HG03457 (cell line): ENCODE results near the gene RASA3.

Source experiments
- ATAC-seq: cut with Tn5 transposase; IDR thresholded peaks from one replicate; pipeline ENCODE4 v1.9.1; 2021; ENCODE audit warnings: moderate number of reproducible peaks; ENCODE audit not compliant: unreplicated experiment

Gene RASA3

GRCh38 chr13:114059428-114059827 lies 73.0 kb downstream of the RASA3 start:
- no peak for ATAC-seq

DNA sequence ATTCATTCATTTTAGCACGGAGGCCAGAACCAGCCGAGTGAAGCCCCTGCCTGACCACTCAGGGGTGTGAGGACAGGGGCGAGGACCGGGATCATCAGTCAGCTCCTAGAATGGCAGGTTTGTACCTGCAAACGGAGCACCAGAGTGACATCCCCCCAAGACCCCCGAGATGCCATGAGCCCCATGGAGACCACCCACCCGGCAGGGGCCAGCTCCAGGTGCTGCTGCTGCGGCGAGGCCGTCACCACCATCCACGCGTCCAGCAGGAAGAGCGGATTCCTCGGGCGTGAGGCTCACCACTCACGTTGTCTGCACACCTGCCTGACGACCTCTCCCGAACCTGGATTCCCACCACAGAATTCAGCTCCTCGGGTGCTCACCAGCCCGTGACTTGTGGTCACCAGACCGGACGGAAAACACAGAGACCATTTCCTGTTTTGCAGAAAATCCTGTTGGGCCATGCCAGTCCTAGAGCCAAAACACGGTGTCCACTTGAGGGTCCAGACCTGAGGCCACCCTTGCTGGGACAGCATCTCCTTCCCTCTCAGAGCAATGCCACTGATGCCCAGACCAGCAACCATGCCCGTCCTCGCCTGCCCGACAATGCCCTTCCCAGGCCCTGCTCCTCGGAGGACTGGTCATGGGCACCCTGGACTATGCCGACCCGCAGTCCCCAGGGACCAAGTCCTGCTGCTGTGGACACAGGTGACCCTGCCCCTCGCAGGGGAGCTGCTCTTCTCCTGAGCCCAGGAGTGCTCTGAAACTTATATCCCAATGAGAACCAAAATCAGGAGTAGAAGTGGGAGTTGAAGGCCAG lies 74.2 kb downstream of the RASA3 start:
- ATAC-seq: no peak

- ATAC-seq: no peak
Observed at GRCh38 chr13:114057166-114058050, 75.0 kb downstream of the RASA3 start.

GRCh38 chr13:114056205-114057013 lies 76.0 kb downstream of the RASA3 start:
- no peak for ATAC-seq

DNA sequence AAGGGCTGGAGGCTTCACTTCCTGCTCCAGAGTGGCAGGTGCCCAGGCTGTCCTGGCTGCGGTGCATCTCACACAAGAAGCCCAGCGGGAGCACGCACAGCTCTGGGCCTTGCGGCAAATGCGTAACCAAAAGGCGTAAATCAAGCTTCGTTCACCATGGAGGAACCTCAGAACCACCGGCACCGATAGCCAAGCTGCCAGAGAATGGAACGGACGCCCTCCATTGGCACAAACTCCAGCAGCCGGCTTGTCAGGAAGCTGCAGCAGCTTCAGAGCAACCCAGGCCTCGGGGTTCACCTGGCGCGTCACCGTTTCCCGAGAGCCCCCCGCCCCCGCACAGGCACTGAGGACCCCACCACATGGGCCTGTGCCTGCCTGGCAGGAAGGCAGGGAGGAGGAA lies 76.7 kb downstream of the RASA3 start:
- ATAC-seq: no peak

DNA sequence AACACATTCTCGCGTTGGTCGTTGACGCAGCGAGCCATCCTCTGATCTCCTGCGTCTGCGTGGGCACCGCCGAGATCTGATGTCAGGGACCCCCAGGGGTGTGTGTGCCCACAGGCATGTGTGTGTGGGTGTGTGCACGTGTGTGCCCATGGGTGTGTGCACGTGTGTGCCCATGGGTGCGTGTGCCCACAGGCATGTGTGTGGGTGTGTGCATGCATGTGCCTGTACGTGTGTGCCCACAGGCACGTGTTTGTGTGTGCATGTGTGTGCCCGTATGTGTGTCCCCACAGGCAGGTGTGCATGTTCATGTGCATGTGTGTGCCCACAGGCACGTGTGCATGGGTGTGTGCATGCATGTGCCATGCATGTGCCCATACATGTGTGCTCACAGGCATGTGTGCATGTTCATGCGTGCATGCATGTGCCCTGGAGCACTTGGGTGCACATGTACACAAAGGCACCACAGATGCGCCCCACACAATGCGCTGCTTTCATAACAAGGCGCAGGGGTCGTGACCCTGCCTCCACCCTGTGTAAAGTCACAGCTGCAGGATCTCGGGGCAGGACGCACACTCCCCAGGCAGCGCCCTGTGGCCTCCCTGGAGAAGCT lies 77.5 kb downstream of the RASA3 start:
- no peak for ATAC-seq

DNA sequence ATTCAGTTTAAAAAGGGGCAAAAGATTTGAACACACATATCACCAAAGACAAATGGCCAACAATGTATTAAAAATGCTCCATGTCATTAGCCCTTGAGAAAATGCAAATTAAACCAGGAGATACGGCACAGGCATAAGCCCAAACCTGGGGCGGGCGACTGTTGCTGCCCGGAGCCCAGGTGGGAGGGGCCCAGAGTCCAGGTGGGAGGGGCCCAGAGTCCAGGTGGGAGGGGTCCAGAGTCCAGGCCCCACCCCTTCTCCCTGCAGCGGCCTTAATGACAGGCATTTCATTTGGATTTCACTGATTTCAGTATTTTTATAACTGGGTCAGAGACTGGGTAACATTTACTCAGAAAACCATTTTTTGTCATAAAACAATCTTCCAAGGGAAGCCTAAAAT lies 78.2 kb downstream of the RASA3 start:
- no peak for ATAC-seq

DNA sequence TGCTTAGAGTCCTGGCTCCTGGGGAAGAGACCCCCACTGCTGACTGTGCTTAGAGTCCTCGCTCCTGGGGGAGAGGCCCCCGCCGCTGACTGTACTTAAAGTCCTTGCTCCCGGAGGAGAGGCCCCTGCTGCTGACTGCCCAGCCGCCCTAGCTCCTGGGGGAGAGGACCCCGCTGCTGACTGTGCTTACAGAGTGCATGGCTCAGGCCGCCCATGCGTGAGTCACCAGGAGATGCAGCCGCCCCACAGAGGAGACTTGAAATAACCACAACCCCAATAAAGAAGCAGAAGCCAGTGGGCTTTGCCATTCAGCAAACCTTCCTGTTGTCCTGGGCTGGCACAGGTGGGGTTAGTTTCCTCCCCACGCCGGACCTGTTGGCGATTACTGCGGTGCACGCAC lies 79.4 kb downstream of the RASA3 start:
- no peak for ATAC-seq

DNA sequence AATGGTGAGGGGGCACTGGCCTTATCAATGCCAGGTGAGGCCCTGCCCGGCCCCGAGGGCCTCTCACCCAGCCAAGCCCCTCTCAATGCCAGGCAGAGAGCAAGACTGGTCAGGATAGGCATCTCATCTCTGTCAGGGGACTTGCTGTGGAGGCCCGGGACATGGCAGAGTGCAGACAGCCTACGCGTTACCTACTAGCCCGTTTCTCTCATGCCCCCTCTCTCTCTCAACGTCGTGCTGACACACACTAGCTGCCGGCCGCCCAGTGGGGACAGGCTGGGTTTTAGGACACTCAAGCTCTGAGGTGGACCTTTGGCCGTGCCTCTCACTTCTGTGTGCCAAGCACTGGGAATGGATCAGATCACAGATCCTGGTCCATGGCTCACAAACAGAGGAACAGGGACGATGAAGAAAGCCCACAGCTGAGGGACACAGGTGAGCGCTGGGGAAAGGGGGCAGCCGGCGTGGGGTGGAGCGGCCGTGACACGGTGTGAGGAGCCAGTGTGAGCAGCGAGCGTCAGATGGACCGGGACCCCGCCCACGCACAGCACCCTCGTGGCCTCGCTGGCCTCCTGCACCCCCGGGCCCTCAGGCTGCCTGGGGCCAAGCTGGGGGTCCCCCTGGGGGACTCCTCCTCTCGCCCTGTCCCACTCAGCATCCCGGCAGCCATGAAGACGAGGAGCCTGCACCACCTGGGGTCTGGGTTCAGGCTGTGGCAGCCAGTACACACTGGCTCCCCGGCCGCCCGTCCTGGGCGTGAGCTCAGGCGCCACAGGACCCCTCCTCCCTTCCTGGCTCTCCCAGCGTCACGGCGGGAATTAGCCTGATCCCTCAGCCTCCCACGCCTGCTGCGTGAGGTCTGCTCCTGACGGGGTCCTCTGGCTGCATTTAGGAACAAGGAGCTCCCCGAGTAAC lies 81.6 kb downstream of the RASA3 start:
- ATAC-seq: no peak

DNA sequence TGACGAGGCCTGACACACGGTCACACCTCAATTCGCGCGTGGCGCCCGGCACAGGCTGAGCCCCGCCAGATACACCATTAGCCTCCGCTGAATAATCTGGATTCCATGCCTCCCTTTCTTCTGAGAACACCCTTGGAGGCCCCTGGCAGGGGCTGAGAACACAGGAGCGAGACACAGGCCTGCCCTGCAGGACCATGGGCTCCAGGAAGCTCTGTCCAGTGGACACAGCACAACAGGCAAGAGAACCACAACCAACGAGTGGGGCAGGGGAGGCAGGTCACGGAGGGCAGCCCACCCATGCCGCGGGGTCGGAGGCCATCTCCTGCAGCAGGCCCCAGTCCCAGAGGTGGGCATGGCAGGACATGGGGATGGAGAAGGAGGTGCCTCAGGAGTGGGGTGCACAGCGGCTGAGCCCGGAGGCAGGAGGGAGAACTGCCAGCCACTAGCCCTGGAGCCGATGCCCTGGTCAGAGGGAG lies 82.8 kb downstream of the RASA3 start:
- no peak for ATAC-seq

- ATAC-seq: no peak
Observed at GRCh38 chr13:114049026-114049425, 83.4 kb downstream of the RASA3 start.

GRCh38 chr13:114048443-114048842 lies 84.0 kb downstream of the RASA3 start:
- no peak for ATAC-seq

- no peak for ATAC-seq
Observed at GRCh38 chr13:114047358-114047881, 85.0 kb downstream of the RASA3 start.

- ATAC-seq: no peak
Observed at GRCh38 chr13:114046431-114046975, 85.9 kb downstream of the RASA3 start.

GRCh38 chr13:114045113-114045735 lies 87.2 kb downstream of the RASA3 start:
- no peak for ATAC-seq

DNA sequence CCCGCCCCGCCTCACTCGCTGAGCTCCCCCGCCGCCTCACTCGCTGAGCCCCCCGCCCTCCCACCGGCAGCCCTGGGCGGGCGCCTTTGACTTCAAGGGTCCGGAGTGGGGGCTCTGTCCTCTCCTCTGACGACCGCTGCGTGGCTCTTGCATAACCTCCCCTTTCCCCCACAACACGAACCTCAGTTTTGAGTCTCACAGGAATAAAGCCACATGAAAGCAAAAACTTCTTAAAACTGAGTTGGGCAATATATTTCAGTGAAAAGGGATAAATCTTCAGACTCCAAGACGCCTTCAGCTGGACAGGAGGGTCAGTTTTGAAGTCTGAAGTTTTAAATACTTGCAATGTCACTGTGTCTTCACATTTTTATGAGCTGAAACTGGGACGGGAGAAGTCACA lies 87.9 kb downstream of the RASA3 start:
- ATAC-seq: no peak

DNA sequence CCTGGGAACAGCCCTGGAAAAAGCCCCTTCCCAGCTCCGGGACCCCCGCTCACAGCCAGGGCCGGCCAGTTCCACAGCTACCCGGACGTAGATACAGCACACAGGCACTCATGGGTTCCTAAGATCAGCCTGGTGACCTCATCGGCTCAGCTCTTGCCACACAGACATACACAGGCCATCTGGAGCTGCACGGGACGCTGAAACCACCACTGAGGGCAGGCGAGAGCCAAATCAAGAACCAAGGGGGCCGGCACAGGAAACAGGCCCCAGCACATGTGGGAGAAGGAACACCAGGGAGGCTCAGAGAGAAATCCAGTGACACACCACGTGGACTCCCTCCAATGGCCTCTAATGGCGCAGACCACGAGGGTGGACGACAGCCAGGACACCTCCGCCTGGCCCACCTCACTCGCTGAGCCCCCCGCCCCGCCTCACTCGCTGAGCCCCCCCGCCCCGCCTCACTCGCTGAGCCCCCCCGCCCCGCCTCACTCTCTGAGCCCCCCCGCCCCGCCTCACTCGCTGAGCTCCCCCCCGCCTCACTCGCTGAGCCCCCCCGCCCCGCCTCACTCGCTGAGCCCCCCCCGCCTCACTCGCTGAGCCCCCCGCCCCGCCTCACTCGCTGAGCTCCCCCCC lies 88.9 kb downstream of the RASA3 start:
- no peak for ATAC-seq
